Activated naive CD4-positive, alpha-beta T cell treated with anti-CD3 and anti-CD28 coated beads, Interleukin-2, amount 50 U/mL, for 24 hours (primary cell): ENCODE data around the gene C3.
A peak's percentile ranks its signal among the peaks of the same experiment; 100 is the strongest.

Experiments used
- H3K27ac Mint-ChIP-seq: one replicate; pipeline ENCODE4 v1.8.0; 2021; ENCODE audit warnings: mild to moderate bottlenecking, mixed read lengths
- H3K27me3 Mint-ChIP-seq: one replicate; pipeline ENCODE4 v1.8.0; 2021; ENCODE audit warnings: mixed read lengths
- H3K36me3 Mint-ChIP-seq: one replicate; pipeline ENCODE4 v1.8.0; 2021; ENCODE audit warnings: mixed read lengths
- H3K4me1 Mint-ChIP-seq: one replicate; pipeline ENCODE4 v1.8.0; 2021; ENCODE audit warnings: mixed read lengths
- H3K4me3 Mint-ChIP-seq: one replicate; pipeline ENCODE4 v1.8.0; 2021; ENCODE audit warnings: mild to moderate bottlenecking, mixed read lengths
- H3K9me3 Mint-ChIP-seq: one replicate; pipeline ENCODE4 v1.8.0; 2021; ENCODE audit warnings: mixed read lengths

Gene C3

GRCh38 chr19:6696239-6696820, 24.1 kb downstream of the C3 start:
- no peak overlapping the region for H3K27ac Mint-ChIP-seq
- no peaks in the 10 kb centered on the region for H3K9me3 Mint-ChIP-seq
- H3K27me3 Mint-ChIP-seq, result no peaks in the 10 kb centered on the region
- H3K4me1 Mint-ChIP-seq, result no peaks in the 10 kb centered on the region
- no peak overlapping the region for H3K4me3 Mint-ChIP-seq
- H3K36me3 Mint-ChIP-seq, result no peaks in the 10 kb centered on the region

- Mint-ChIP-seq H3K4me3 (no peak overlapping the region), H3K9me3 (no peaks in the 10 kb centered on the region), H3K4me1 (no peaks in the 10 kb centered on the region), H3K27me3 (no peaks in the 10 kb centered on the region), H3K27ac (no peak overlapping the region), H3K36me3 (no peaks in the 10 kb centered on the region)
These were observed 26.2 kb downstream of the C3 start for GRCh38 chr19:6694147-6694815.

- no peak overlapping the region for H3K27ac Mint-ChIP-seq
- no peaks in the 10 kb centered on the region for H3K9me3 Mint-ChIP-seq
- no peaks in the 10 kb centered on the region for H3K4me1 Mint-ChIP-seq
- H3K27me3 Mint-ChIP-seq, result no peaks in the 10 kb centered on the region
- H3K36me3 Mint-ChIP-seq, result no peaks in the 10 kb centered on the region
- H3K4me3 Mint-ChIP-seq, result no peak overlapping the region
These were observed 26.8 kb downstream of the C3 start for GRCh38 chr19:6693681-6694080.

GRCh38 chr19:6693056-6693471, 27.4 kb downstream of the C3 start:
- no peaks in the 10 kb centered on the region for H3K9me3 Mint-ChIP-seq
- H3K4me1 Mint-ChIP-seq, result no peaks in the 10 kb centered on the region
- H3K27ac Mint-ChIP-seq, result no peak overlapping the region
- H3K4me3 Mint-ChIP-seq, result no peak overlapping the region
- no peaks in the 10 kb centered on the region for H3K27me3 Mint-ChIP-seq
- no peaks in the 10 kb centered on the region for H3K36me3 Mint-ChIP-seq

GRCh38 chr19:6692027-6692426, 28.4 kb downstream of the C3 start:
- peaks cover 4% of the 10 kb centered on the region for H3K4me1 Mint-ChIP-seq
- H3K9me3 Mint-ChIP-seq, result no peaks in the 10 kb centered on the region
- no peaks in the 10 kb centered on the region for H3K36me3 Mint-ChIP-seq
- H3K27me3 Mint-ChIP-seq, result no peaks in the 10 kb centered on the region
- no peak overlapping the region for H3K27ac Mint-ChIP-seq
- no peak overlapping the region for H3K4me3 Mint-ChIP-seq

GRCh38 chr19:6691342-6691741, 29.1 kb downstream of the C3 start:
- no peak overlapping the region for H3K27ac Mint-ChIP-seq
- no peak overlapping the region for H3K4me3 Mint-ChIP-seq
- no peaks in the 10 kb centered on the region for H3K27me3 Mint-ChIP-seq
- no peaks in the 10 kb centered on the region for H3K9me3 Mint-ChIP-seq
- no peaks in the 10 kb centered on the region for H3K36me3 Mint-ChIP-seq
- peaks cover 4% of the 10 kb centered on the region for H3K4me1 Mint-ChIP-seq

GRCh38 chr19:6690160-6690885, 30.1 kb downstream of the C3 start:
- Mint-ChIP-seq H3K4me3 (no peak overlapping the region), H3K4me1 (peaks cover 4% of the 10 kb centered on the region), H3K27me3 (no peaks in the 10 kb centered on the region), H3K9me3 (no peaks in the 10 kb centered on the region), H3K36me3 (no peaks in the 10 kb centered on the region), H3K27ac (no peak overlapping the region)

GRCh38 chr19:6687114-6687513, 33.3 kb downstream of the C3 start:
- Mint-ChIP-seq H3K27me3 (no peaks in the 10 kb centered on the region), H3K9me3 (no peaks in the 10 kb centered on the region), H3K4me1 (peaks cover 7% of the 10 kb centered on the region), H3K36me3 (no peaks in the 10 kb centered on the region), H3K4me3 (no peak overlapping the region), H3K27ac (no peak overlapping the region)

- H3K4me1 Mint-ChIP-seq, result peaks cover 7% of the 10 kb centered on the region
- H3K27ac Mint-ChIP-seq, result no peak overlapping the region
- H3K4me3 Mint-ChIP-seq, result no peak overlapping the region
- no peaks in the 10 kb centered on the region for H3K36me3 Mint-ChIP-seq
- H3K9me3 Mint-ChIP-seq, result no peaks in the 10 kb centered on the region
- no peaks in the 10 kb centered on the region for H3K27me3 Mint-ChIP-seq
These were observed 33.8 kb downstream of the C3 start for GRCh38 chr19:6686628-6686975.

- H3K27me3 Mint-ChIP-seq, result no peaks in the 10 kb centered on the region
- no peaks in the 10 kb centered on the region for H3K36me3 Mint-ChIP-seq
- peaks cover 7% of the 10 kb centered on the region for H3K4me1 Mint-ChIP-seq
- H3K27ac Mint-ChIP-seq, result no peak overlapping the region
- H3K9me3 Mint-ChIP-seq, result no peaks in the 10 kb centered on the region
- H3K4me3 Mint-ChIP-seq, result no peak overlapping the region
These were observed 34.4 kb downstream of the C3 start for GRCh38 chr19:6685962-6686627.

- Mint-ChIP-seq H3K27ac (no peak overlapping the region), H3K4me3 (no peak overlapping the region), H3K36me3 (no peaks in the 10 kb centered on the region), H3K27me3 (no peaks in the 10 kb centered on the region), H3K4me1 (peaks cover 11% of the 10 kb centered on the region), H3K9me3 (no peaks in the 10 kb centered on the region)
These were observed 35.0 kb downstream of the C3 start for GRCh38 chr19:6685482-6685881.

GRCh38 chr19:6683971-6684370, 36.5 kb downstream of the C3 start:
- H3K27ac Mint-ChIP-seq, result no peak overlapping the region
- peaks cover 21% of the 10 kb centered on the region for H3K4me1 Mint-ChIP-seq
- no peaks in the 10 kb centered on the region for H3K9me3 Mint-ChIP-seq
- no peaks in the 10 kb centered on the region for H3K27me3 Mint-ChIP-seq
- no peak overlapping the region for H3K4me3 Mint-ChIP-seq
- no peaks in the 10 kb centered on the region for H3K36me3 Mint-ChIP-seq

- Mint-ChIP-seq H3K9me3 (no peaks in the 10 kb centered on the region), H3K4me1 (peaks cover 34% of the 10 kb centered on the region), H3K27me3 (no peaks in the 10 kb centered on the region), H3K4me3 (no peak overlapping the region), H3K27ac (no peak overlapping the region), H3K36me3 (no peaks in the 10 kb centered on the region)
These were observed 37.8 kb downstream of the C3 start for GRCh38 chr19:6682607-6683128.

- H3K27ac Mint-ChIP-seq, result peak overlapping the region; percentile 91
- peaks cover 49% of the 10 kb centered on the region for H3K4me1 Mint-ChIP-seq
- no peaks in the 10 kb centered on the region for H3K9me3 Mint-ChIP-seq
- H3K36me3 Mint-ChIP-seq, result no peaks in the 10 kb centered on the region
- no peak overlapping the region for H3K4me3 Mint-ChIP-seq
- no peaks in the 10 kb centered on the region for H3K27me3 Mint-ChIP-seq
These were observed 40.3 kb downstream of the C3 start for GRCh38 chr19:6680141-6680540.

- Mint-ChIP-seq H3K4me1 (peaks cover 57% of the 10 kb centered on the region), H3K27ac (peak overlapping the region; percentile 63), H3K27me3 (no peaks in the 10 kb centered on the region), H3K4me3 (no peak overlapping the region), H3K9me3 (no peaks in the 10 kb centered on the region), H3K36me3 (no peaks in the 10 kb centered on the region)
These were observed 41.3 kb downstream of the C3 start for GRCh38 chr19:6679139-6679538.

- H3K4me1 Mint-ChIP-seq, result peaks cover 59% of the 10 kb centered on the region
- no peaks in the 10 kb centered on the region for H3K9me3 Mint-ChIP-seq
- no peaks in the 10 kb centered on the region for H3K27me3 Mint-ChIP-seq
These were observed 41.8 kb downstream of the C3 start for GRCh38 chr19:6678690-6679109.

More at GRCh38 chr19:6678690-6679109, 41.8 kb downstream of the C3 start:
- Mint-ChIP-seq H3K4me3 (peak overlapping the region; percentile 1), H3K36me3 (no peaks in the 10 kb centered on the region), H3K27ac (peak overlapping the region; percentile 63)
